K562 (cell line): ENCODE results near the gene SPHK1. TPM values are rescaled to one million over a fixed set of nuclear protein-coding genes. Genes with fewer than 3 reads are reported as not detected.

Source experiments
- CC2D1A ChIP-seq: fragments of 450-650 bp; IDR thresholded peaks from 2 replicates; pipeline ENCODE4 v1.6.1; 2017; ENCODE audit warnings: mild to moderate bottlenecking
- CHD2 ChIP-seq: IDR thresholded peaks from 2 replicates; pipeline ENCODE4 v1.6.1; 2011; ENCODE audit warnings: low read depth, low read length
- HDAC8 ChIP-seq: fragments of 450-650 bp; IDR thresholded peaks from 2 replicates; pipeline ENCODE4 v1.6.1; 2016; ENCODE audit warnings: mild to moderate bottlenecking, missing genetic modification characterization, moderate library complexity, missing compliant biosample characterization
- KLF6 ChIP-seq: fragments of 250-450 bp; sonication (Bioruptor Pico); IDR thresholded peaks from 2 replicates; pipeline ENCODE4 v1.4.0; 2020; ENCODE audit warnings: mild to moderate bottlenecking, moderate library complexity, borderline replicate concordance
- NBN ChIP-seq: fragments of 450-650 bp; IDR thresholded peaks from 2 replicates; pipeline ENCODE4 v1.6.1; 2016; ENCODE audit warnings: low read depth, mild to moderate bottlenecking
- PHF20 ChIP-seq: fragments of 450-650 bp; IDR thresholded peaks from 2 replicates; pipeline ENCODE4 v1.6.1; 2018; ENCODE audit not compliant: partially characterized antibody
- SP1 ChIP-seq: sonication (generic); formaldehyde crosslinking; IDR thresholded peaks from 2 replicates; pipeline ENCODE4 v1.8.1; 2022; ENCODE audit warnings: mild to moderate bottlenecking, missing genetic modification reagents
- SREBF1 ChIP-seq: fragments of 150-350 bp; IDR thresholded peaks from 2 replicates; pipeline ENCODE4 v1.6.1; 2014; ENCODE audit warnings: antibody characterized with exemption, low read depth, low read length, borderline replicate concordance
- ZNF717 ChIP-seq: fragments of 250-450 bp; sonication (Bioruptor Pico); IDR thresholded peaks from 2 replicates; pipeline ENCODE4 v1.5.0; 2021
- ZNF75A ChIP-seq: fragments of 450-650 bp; formaldehyde crosslinking; IDR thresholded peaks from 2 replicates; pipeline ENCODE4 v1.4.0; 2020; ENCODE audit warnings: mild to moderate bottlenecking
- polyA plus RNA-seq, 8 experiments: library from polyadenylated mRNA; depleted of rRNA in 4 of 8; stranded (reverse) in 5 of 8; unstranded in 3 of 8; fragments of >200 nt; fragmentation: Nextera tagmentation in 2 of 8; fragmentation: Illumina TruSeq in 1 of 8; extraction: Ambion mirVana in 2 of 8; extraction: Trizol in 1 of 8; gene quantifications; 2 replicates each; pipeline versions ENCODE4 v1.2.1 to v1.2.3, GENCODE V29; 2011 to 2014; ENCODE audit warnings: inconsistent platforms in 1 of 8, missing spikeins in 1 of 8
- total RNA-seq, 7 experiments: library from RNA; depleted of rRNA in 6 of 7; stranded (reverse); fragments of >200 nt in 6 of 7; fragmentation: Illumina TruSeq in 2 of 7; extraction: Trizol in 2 of 7; gene quantifications; 2 replicates each; pipeline versions ENCODE4 v1.2.1 to v1.2.3, GENCODE V29; 2011 to 2021; ENCODE audit warnings: low replicate concordance in 1 of 7
- TF ChIP-seq, protein P1 (sequence below), 3 experiments: fragments of 200-800 bp in 1 of 3; fragments of 250-450 bp in 1 of 3; fragments of 450-650 bp in 1 of 3; sonication (Bioruptor Pico) in 1 of 3; sonication (Bioruptor generic) in 1 of 3; formaldehyde crosslinking in 1 of 3; IDR thresholded peaks; 2 replicates each; pipeline versions ENCODE4 v1.6.1 to v1.8.0; 2016 to 2022; ENCODE audit warnings: mild to moderate bottlenecking in 2 of 3, missing genetic modification characterization in 2 of 3, missing compliant biosample characterization in 1 of 3, moderate library complexity in 1 of 3
- TF ChIP-seq, protein P2 (sequence below): fragments of 250-450 bp; sonication (Bioruptor Pico); IDR thresholded peaks from 2 replicates; pipeline ENCODE4 v1.8.0; 2021; ENCODE audit warnings: mild to moderate bottlenecking, moderate library complexity
- TF ChIP-seq, protein P3 (sequence below), 2 experiments: fragments of 450-650 bp; formaldehyde crosslinking in 1 of 2; IDR thresholded peaks; 2 replicates each; pipeline versions ENCODE4 v1.4.0 to v1.6.1; 2014 to 2020; ENCODE audit warnings: mild to moderate bottlenecking in 2 of 2, borderline replicate concordance in 1 of 2, low read depth in 1 of 2

The SPHK1 gene
- total and polyA plus RNA-seq, 9 of the 15 experiments (the other 6 are each of a cell fraction or from before 2014, with no cell fraction given) = 0.21 to 60.3 (median 14.5) TPM

DNA sequence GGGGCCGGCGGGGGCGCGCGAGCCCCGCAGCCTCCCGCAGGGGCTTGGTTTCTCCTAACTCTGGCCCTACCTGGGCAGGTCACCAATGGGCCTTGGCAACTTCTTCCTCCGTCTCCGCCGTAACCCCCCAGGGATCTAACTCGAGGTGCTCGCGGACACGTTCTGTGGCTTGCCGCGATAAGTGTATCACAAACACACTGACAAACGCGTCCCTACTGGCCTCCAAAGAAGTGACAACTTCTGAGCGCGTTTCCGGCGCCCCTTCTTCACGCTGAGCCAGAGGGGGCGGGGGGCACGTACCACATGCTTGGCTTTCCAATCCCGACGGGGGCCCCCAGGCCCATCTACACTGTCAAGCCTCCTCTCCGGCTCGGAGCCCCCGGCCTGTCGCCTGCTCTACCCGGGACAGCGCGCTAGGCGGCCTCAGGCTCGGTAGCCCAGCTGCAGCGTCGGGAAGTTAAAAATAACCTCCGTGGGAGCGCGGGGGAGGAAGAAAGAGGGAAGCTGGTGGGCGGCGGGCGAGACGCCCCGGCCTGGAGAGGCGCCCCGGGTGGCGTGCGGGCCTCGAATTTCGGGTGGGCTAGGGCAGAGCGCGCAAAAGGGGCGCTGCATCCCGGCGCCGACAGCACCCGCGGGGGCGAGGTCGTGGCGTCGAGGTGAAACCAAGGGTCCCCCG lies 725 bp upstream of the SPHK1 start (continued):
- TF ChIP-seq, protein P1, sequence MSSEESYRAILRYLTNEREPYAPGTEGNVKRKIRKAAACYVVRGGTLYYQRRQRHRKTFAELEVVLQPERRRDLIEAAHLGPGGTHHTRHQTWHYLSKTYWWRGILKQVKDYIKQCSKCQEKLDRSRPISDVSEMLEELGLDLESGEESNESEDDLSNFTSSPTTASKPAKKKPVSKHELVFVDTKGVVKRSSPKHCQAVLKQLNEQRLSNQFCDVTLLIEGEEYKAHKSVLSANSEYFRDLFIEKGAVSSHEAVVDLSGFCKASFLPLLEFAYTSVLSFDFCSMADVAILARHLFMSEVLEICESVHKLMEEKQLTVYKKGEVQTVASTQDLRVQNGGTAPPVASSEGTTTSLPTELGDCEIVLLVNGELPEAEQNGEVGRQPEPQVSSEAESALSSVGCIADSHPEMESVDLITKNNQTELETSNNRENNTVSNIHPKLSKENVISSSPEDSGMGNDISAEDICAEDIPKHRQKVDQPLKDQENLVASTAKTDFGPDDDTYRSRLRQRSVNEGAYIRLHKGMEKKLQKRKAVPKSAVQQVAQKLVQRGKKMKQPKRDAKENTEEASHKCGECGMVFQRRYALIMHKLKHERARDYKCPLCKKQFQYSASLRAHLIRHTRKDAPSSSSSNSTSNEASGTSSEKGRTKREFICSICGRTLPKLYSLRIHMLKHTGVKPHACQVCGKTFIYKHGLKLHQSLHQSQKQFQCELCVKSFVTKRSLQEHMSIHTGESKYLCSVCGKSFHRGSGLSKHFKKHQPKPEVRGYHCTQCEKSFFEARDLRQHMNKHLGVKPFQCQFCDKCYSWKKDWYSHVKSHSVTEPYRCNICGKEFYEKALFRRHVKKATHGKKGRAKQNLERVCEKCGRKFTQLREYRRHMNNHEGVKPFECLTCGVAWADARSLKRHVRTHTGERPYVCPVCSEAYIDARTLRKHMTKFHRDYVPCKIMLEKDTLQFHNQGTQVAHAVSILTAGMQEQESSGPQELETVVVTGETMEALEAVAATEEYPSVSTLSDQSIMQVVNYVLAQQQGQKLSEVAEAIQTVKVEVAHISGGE (CRISPR knock-in tag; IDR thresholded peaks at IDR 0.05) = no peak
- TF ChIP-seq, protein P2, sequence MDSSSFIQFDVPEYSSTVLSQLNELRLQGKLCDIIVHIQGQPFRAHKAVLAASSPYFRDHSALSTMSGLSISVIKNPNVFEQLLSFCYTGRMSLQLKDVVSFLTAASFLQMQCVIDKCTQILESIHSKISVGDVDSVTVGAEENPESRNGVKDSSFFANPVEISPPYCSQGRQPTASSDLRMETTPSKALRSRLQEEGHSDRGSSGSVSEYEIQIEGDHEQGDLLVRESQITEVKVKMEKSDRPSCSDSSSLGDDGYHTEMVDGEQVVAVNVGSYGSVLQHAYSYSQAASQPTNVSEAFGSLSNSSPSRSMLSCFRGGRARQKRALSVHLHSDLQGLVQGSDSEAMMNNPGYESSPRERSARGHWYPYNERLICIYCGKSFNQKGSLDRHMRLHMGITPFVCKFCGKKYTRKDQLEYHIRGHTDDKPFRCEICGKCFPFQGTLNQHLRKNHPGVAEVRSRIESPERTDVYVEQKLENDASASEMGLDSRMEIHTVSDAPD (CRISPR knock-in tag) = no peak
- no peak for TF ChIP-seq HDAC8 (tag)
- peak; percentile 58 for TF ChIP-seq CHD2
- peak; percentile 67; the same call in 1 of the 2 replicates for TF ChIP-seq SP1 (CRISPR knock-in tag)
- 0 out of 2 replicates have a peak, but pooled peaks have one; percentile 24 for TF ChIP-seq NBN
- TF ChIP-seq, protein P3, sequence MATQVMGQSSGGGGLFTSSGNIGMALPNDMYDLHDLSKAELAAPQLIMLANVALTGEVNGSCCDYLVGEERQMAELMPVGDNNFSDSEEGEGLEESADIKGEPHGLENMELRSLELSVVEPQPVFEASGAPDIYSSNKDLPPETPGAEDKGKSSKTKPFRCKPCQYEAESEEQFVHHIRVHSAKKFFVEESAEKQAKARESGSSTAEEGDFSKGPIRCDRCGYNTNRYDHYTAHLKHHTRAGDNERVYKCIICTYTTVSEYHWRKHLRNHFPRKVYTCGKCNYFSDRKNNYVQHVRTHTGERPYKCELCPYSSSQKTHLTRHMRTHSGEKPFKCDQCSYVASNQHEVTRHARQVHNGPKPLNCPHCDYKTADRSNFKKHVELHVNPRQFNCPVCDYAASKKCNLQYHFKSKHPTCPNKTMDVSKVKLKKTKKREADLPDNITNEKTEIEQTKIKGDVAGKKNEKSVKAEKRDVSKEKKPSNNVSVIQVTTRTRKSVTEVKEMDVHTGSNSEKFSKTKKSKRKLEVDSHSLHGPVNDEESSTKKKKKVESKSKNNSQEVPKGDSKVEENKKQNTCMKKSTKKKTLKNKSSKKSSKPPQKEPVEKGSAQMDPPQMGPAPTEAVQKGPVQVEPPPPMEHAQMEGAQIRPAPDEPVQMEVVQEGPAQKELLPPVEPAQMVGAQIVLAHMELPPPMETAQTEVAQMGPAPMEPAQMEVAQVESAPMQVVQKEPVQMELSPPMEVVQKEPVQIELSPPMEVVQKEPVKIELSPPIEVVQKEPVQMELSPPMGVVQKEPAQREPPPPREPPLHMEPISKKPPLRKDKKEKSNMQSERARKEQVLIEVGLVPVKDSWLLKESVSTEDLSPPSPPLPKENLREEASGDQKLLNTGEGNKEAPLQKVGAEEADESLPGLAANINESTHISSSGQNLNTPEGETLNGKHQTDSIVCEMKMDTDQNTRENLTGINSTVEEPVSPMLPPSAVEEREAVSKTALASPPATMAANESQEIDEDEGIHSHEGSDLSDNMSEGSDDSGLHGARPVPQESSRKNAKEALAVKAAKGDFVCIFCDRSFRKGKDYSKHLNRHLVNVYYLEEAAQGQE (IDR thresholded peaks at IDR 0.05; ENCODE audit: borderline replicate concordance) = no peak
- TF ChIP-seq, protein P3 (CRISPR knock-in tag; IDR thresholded peaks at IDR 0.05; ENCODE audit: low read depth) = no peak
- TF ChIP-seq SREBF1 = no peak
- TF ChIP-seq ZNF717 (CRISPR knock-in tag) = no peak
- TF ChIP-seq KLF6 (CRISPR knock-in tag) = no peak
- peak; percentile 12; the same call in 1 of the 2 replicates for TF ChIP-seq CC2D1A
- TF ChIP-seq PHF20 = no peak
- TF ChIP-seq ZNF75A = no peak
